Measurements from ENCODE around the gene ALKBH2.
A peak's percentile ranks its signal among the peaks of the same experiment; 100 is the strongest.

The ALKBH2 gene

GRCh38 chr12:109093022-109093918 is at the start of gene ALKBH2:
Gene ALKBH2, minus strand, starts transcription at chr12:109093472. Its CDS starts 686 bp downstream, at chr12:109092786.
- DNase-seq (ENCODE audit: low read depth, low spot score) = peak; percentile 89

DNA sequence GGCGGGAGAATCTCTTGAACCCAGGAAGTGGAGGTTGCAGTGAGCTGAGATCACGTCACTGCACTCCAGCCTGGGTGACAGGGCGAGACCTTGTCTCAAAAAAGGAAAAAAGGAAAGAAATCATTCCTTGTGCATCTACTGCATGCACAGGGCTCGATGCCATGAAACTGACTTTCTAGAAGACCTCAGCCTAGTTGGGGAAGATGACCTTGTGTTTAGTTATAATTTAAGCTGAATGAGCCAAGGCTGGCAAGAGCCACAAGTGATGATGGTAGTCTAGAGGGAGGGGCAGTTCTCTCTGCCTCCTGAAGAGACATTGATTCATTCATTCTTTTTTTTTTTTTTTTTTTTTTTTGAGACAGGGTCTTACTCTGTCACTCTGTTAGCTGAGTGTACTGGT is 47.3 kb upstream of the ALKBH2 start:
- DNase-seq (ENCODE audit: low read depth, low spot score) = no peak

- DNase-seq (ENCODE audit: low read depth, low spot score) = no peak
Measured at GRCh38 chr12:109139791-109140190, 46.5 kb upstream of the ALKBH2 start.

GRCh38 chr12:109139360-109139759 is 46.1 kb upstream of the ALKBH2 start:
- DNase-seq (ENCODE audit: low read depth, low spot score) = no peak

GRCh38 chr12:109137055-109137454 is 43.8 kb upstream of the ALKBH2 start:
- no peak for DNase-seq (ENCODE audit: low read depth, low spot score)

- no peak for DNase-seq (ENCODE audit: low read depth, low spot score)
Measured at GRCh38 chr12:109134186-109134917, 41.1 kb upstream of the ALKBH2 start.

DNA sequence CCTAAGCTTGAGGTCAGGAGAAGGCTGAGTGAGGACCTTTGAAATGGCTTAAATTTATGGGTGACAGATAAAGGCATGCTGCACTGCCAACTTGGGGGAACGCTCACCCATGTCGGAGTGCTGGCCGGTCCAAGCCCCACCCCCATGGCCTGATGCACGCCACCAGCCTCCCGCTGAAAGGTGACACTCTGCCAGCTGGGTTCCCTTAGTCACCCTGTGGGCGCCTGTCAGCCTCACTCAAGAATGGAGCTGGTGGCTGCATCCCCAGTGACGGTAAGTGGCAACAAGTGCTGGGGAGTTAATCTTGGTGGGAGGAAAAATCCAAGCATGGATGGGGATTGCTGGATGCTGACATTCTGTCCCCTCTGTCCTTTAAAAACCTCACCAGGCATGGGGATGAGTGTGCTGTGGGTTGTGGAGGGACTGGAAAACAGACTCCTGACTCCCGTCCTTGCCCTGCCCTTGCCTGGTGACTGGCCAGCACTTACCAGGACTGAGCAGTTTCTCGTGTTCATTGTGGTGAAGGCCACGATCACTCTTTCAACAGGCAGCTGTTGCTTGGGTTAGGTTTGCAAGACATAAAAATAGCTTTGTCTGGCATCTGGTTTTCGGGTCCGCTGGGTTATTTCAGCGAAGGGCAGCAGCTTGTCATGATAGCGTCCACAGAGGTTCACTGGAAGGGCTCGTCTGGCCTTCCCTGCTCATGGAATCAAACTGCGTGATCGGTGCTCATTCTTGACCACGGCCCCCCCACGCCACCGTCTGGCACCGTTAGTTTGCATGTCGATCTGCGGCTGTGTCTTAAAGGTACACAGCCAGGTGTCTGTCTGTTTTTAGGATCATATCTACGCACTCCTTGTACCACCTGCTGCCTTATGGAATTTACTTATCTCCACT is 38.1 kb upstream of the ALKBH2 start:
- no peak for DNase-seq (ENCODE audit: low read depth, low spot score)

DNA sequence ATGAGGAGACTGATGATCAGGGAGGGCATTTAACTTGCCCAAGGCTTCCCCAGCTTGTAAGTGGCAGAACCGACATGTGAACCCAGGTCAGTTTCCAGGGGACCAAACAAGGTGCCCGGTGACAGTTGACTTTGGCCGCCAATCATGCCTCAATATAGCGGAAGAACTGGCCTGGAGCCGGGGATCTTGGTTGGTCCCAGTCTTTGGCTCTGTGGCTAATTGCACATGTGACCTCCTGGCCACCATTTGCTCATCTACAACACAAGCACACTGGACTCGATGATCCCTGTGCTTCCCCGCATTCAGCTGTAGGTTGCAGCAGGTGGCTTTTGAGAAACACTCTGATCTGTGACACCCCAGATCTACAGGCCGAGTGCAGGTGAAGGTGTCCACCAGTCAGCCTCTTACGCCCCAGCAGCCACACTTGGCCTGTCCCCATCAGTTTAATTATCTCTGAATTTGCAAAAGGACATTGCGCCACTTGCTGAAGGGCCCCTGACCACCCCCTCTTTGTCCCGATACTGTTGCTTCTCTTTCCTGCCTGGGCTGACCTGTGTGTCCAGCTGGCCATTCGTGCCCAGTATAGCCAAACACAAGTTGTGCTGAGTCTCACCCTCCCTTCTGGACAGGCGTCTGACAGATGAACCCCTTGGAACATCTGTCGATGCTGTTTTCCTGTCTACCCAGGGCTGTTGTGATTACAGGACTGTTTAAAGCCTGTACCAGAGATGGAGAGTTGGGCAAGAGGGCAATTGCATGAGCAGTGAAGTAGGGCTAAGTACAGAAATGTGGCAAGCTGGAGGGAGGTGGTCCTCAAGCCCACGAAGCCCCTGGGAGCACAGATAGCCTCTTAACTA is 37.3 kb upstream of the ALKBH2 start:
- DNase-seq (ENCODE audit: low read depth, low spot score) = no peak

DNA sequence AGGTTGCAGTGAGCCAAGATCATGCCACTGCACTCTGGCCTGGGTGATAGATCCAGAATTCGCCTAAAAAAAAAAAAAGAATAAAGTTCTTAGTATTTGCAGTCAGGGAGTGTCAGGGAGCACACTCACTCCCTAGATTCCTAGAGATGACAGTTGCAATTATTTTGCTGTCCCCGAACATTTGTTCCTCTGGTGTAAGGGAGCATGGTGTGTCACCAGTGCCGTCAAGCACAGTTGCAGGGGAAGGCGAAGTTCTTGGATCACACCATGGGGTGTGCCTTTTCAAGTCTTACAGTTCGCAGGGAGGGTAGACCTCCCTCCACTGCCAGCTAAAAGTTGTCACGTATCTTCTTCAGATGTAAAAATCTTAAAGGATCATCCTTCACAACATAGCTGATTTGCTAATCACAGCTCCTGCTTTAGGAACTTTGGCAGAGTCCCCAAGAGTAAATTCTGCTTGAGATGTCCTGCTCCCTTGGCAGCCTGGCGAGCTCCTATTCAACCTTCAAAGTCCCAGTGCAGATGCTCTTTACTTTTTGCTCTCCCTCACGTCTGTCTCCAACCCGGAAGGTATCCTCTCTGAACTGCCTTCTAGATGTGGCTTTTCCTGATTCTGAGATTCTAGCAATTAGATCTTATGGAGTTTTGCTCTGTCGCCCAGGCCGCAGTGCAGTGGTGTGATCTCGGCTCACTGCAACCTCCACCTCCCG is 34.4 kb upstream of the ALKBH2 start:
- DNase-seq (ENCODE audit: low read depth, low spot score) = no peak

- no peak for DNase-seq (ENCODE audit: low read depth, low spot score)
Measured at GRCh38 chr12:109126784-109127183, 33.5 kb upstream of the ALKBH2 start.

- no peak for DNase-seq (ENCODE audit: low read depth, low spot score)
Measured at GRCh38 chr12:109125791-109126190, 32.5 kb upstream of the ALKBH2 start.

DNA sequence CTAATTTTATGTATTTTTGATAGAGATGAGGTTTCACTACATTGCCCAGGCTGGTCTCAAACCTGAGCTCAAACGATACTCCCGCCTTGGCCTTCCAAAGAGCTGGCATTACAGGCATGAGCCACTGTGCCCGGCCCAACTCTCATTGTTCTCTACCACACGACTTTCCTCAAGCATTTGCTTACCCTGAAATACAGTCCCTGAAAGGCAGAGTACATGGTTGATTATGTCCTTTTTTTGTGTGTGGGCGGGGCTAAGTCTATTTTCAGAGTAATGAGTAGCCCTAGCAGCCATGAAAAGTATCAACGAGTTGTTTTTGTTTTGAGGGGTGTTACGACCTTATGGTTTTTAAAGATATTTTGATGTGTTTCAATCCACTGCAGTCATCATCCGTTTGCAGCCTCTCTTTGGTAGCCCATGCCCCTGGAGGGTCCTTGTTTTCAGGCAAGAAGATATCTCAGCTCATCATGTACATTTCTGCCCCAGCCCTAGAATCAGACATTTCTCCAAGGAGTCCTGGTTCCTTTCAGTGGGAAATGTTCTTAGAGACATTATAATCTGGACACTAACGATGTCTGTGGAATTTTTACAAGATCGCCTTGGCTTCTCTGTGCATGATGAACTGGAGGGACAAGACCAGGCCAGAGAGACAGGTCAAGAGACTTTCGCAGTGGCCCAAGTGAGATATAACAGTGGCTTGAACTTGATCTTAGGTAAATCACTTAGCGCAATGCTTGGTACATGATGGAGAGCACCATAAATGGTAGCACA is 31.8 kb upstream of the ALKBH2 start:
- no peak for DNase-seq (ENCODE audit: low read depth, low spot score)

- DNase-seq (ENCODE audit: low read depth, low spot score) = no peak
Measured at GRCh38 chr12:109121346-109121880, 28.1 kb upstream of the ALKBH2 start.

GRCh38 chr12:109120557-109120956 is 27.3 kb upstream of the ALKBH2 start:
- DNase-seq (ENCODE audit: low read depth, low spot score) = no peak

DNA sequence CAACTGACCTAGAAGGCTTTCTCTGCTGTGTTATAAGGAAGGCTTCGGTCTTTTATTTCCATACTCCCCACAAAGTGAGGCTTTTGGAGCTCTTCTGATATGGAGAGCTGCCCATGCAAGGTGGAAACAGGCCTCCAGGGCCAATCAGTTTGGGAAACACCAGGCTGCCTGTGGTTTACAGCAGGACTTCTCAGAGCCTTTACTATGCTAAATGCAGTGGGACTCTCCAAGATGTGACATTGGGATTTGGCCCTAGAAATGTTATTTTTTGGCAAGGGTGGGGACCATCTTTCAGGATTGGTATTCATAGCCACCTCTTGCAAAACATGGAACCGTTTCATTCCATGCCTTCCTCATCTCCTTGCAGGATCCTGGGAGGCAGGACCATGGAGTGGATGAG is 26.8 kb upstream of the ALKBH2 start:
- DNase-seq (ENCODE audit: low read depth, low spot score) = no peak

DNA sequence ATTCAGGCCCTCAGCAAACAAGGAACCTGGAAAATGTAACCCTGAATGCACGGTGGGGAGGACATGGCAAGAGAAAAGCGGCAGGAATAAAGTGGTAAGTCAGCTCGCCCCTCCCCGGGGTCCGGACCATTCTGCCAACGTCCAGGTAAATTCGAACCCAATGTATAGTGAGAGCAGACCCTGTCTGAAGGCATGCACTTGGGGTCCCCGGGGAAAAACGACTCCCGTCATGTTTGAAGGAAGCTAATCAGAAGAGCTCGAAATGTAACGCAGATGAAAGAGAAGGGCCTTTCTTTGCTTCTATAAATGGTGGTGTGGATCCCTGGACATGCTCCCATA is 23.3 kb upstream of the ALKBH2 start:
- DNase-seq (ENCODE audit: low read depth, low spot score) = no peak

DNA sequence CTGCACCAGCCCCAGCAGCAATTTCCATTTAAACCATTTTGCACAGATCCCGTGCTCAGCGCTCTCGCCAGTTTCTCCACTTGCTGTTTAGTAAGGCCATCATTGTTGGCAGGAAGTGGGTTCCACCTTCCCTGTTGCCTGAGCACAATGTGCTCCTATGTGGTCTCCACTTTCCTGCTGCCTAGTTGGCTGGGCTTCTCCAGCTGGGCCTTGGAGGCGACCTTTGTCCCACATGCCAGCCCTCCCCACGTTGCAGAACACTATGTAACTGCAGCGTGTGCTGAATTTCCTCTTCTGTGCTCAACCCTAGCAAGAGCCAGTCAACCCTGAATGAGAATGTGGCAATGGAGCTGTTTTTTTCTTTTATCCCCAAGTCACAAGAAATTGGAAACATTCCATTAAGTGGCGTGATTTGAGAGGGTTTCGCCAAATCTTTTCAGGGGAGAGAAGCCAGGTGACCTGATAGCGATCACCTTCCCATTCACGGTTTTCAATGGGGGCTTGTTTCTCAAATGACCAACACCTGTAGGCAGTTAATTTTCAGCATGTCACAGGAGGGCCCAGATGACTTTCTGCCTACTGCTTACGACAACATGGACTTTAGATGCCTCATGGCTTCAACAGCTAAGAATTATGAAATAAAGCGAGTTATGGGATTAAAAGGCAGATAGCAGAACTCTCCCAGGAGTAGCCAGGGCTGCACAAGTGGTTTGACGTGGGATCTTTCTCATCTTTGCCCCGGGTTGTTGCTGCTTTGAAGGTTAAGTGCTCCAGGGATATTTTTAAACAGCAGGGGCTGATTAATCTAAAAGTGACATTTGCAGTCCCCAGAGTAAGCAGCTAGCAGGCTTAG is 22.7 kb upstream of the ALKBH2 start, which contains the start of gene ACACB:
ACACB (plus strand) TSS at position 830 of the 853 bp plus-strand sequence. CDS start 22,819 bp downstream, outside the sequence.
- no peak for DNase-seq (ENCODE audit: low read depth, low spot score)

DNA sequence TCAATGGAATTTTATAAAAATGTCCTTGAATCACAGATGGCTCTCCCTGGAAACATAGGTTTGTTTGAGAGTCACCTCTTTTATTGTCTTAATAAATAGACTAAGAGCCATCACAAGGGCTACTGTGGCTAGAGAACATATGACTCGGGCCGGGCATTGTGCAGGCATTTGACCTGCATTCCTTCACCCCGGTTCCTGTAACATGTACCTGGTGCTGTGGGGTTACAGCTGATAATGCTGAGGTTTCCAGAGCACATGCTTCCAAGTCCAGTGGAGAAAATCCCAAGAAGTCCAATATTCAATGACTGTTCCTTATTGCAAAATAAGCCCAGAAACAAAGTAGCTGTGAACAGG is 22.1 kb upstream of the ALKBH2 start:
- no peak for DNase-seq (ENCODE audit: low read depth, low spot score)
